IMR-90 (cell line): ENCODE results near the gene RHEX. TPM values are rescaled to one million over a fixed set of nuclear protein-coding genes. Genes with fewer than 3 reads are reported as not detected.

Source experiments
- ATAC-seq: fragments of 200-7000 bp; cut with Tn5 transposase; 2 replicates; pipeline ENCODE4 v1.9.1; 2020; ENCODE audit warnings: low read depth, mild to moderate bottlenecking, moderate library complexity
- BruUV-seq: library from RNA; stranded (reverse); fragments of 400-500 nt; replicated peaks from 2 replicates; lab custom pipeline; 2021; lab: Mats Ljungman, UMichigan
- CTCF ChIA-PET: fragments of 300-600 bp; formaldehyde crosslinking; extraction: SDS; loops from one replicate; lab custom pipeline; 2021; ENCODE audit warnings: antibody characterized with exemption; lab: Yijun Ruan, JAX
- POLR2A ChIA-PET: fragments of 300-600 bp; sonication (Branson Sonifier 250); formaldehyde crosslinking; loops from one replicate; lab custom pipeline; 2022; ENCODE audit warnings: antibody characterized with exemption; ENCODE audit not compliant: unreplicated experiment; lab: Charles Lee
- DNase-seq: peaks from one replicate; pipeline ENCODE4 v3.0.0; 2013
- H2AFZ ChIP-seq: replicated peaks from 2 replicates; pipeline ENCODE3; 2013; ENCODE audit warnings: low read length, mild to moderate bottlenecking; ENCODE audit not compliant: poor library complexity
- H2AK5ac ChIP-seq: 2 replicates; pipeline ENCODE4 v1.6.1; 2013; ENCODE audit warnings: low read depth, low read length, inconsistent platforms
- H2AK9ac ChIP-seq: replicated peaks from 2 replicates; pipeline ENCODE3; 2013; ENCODE audit warnings: mild to moderate bottlenecking, low read depth, low read length, moderate library complexity; ENCODE audit not compliant: poor library complexity
- H2BK120ac ChIP-seq: 2 replicates; pipeline ENCODE4 v1.6.1; 2013; ENCODE audit warnings: low read depth, low read length, inconsistent platforms
- H2BK15ac ChIP-seq: 3 replicates; pipeline ENCODE4 v1.6.1; 2013; ENCODE audit warnings: low read depth, low read length, inconsistent platforms
- H2BK20ac ChIP-seq: 2 replicates; pipeline ENCODE4 v1.6.1; 2013; ENCODE audit warnings: low read depth, mild to moderate bottlenecking, inconsistent platforms, low read length, moderate library complexity
- H2BK5ac ChIP-seq: 2 replicates; pipeline ENCODE4 v1.6.1; 2013; ENCODE audit warnings: mild to moderate bottlenecking, low read depth, low read length, inconsistent platforms; ENCODE audit not compliant: poor library complexity, severe bottlenecking
- H3K14ac ChIP-seq: replicated peaks from 2 replicates; pipeline ENCODE4 v1.6.1; 2013; ENCODE audit warnings: low read depth, low read length, inconsistent platforms
- H3K18ac ChIP-seq: 2 replicates; pipeline ENCODE4 v1.6.1; 2013; ENCODE audit warnings: low read depth, low read length, control low read depth
- H3K23ac ChIP-seq: 2 replicates; pipeline ENCODE4 v1.6.1; 2013; ENCODE audit warnings: low read depth, low read length, inconsistent platforms
- H3K27ac ChIP-seq: 2 replicates; pipeline ENCODE4 v1.5.1; 2013; ENCODE audit warnings: mild to moderate bottlenecking, control low read depth, low read length; ENCODE audit not compliant: insufficient read depth
- H3K27me3 ChIP-seq: 2 replicates; pipeline ENCODE4 v1.6.1; 2013; ENCODE audit warnings: low read length; ENCODE audit not compliant: control insufficient read depth, insufficient read depth
- H3K36me3 ChIP-seq: 2 replicates; pipeline ENCODE4 v1.6.1; 2013; ENCODE audit warnings: low read length, mixed read lengths; ENCODE audit not compliant: control insufficient read depth, insufficient read depth
- H3K4ac ChIP-seq: 2 replicates; pipeline ENCODE4 v1.6.1; 2013; ENCODE audit warnings: low read depth, low read length, inconsistent platforms
- H3K4me1 ChIP-seq: 2 replicates; pipeline ENCODE4 v1.6.1; 2013; ENCODE audit warnings: low read length, mixed read lengths; ENCODE audit not compliant: control insufficient read depth, insufficient read depth
- H3K4me2 ChIP-seq: 2 replicates; pipeline ENCODE4 v1.6.1; 2013; ENCODE audit warnings: low read depth, mild to moderate bottlenecking, control low read depth, low read length, moderate library complexity
- H3K4me3 ChIP-seq: 2 replicates; pipeline ENCODE4 v1.5.1; 2013; ENCODE audit warnings: low read depth, mild to moderate bottlenecking, control low read depth, low read length, moderate library complexity; ENCODE audit not compliant: insufficient read depth
- H3K56ac ChIP-seq: 2 replicates; pipeline ENCODE4 v1.6.1; 2013; ENCODE audit warnings: low read length, inconsistent platforms; ENCODE audit not compliant: insufficient read depth; ENCODE audit errors: extremely low read depth
- H3K79me1 ChIP-seq, 2 experiments: 2 replicates each; pipeline ENCODE4 v1.6.1; 2013; ENCODE audit warnings: low read length in 2 of 2, inconsistent platforms in 1 of 2, low read depth in 1 of 2
- H3K9ac ChIP-seq: 2 replicates; pipeline ENCODE4 v1.6.1; 2013; ENCODE audit warnings: low read depth, low read length, control low read depth
- H3K9me1 ChIP-seq: 2 replicates; pipeline ENCODE4 v1.6.1; 2013; ENCODE audit warnings: low read length, inconsistent platforms; ENCODE audit not compliant: insufficient read depth
- H3K9me3 ChIP-seq: 2 replicates; pipeline ENCODE4 v1.6.1; 2013; ENCODE audit warnings: low read length; ENCODE audit not compliant: control insufficient read depth, insufficient read depth
- H4K20me1 ChIP-seq: 2 replicates; pipeline ENCODE4 v1.6.1; 2013; ENCODE audit warnings: low read length, inconsistent platforms; ENCODE audit not compliant: insufficient read depth
- H4K5ac ChIP-seq: 2 replicates; pipeline ENCODE4 v1.6.1; 2013; ENCODE audit warnings: mild to moderate bottlenecking, low read depth, low read length, control low read depth
- H4K8ac ChIP-seq, 2 experiments: 2 replicates each; pipeline ENCODE4 v1.6.1; 2013; ENCODE audit warnings: low read depth in 2 of 2, low read length in 2 of 2, control low read depth in 1 of 2, inconsistent platforms in 1 of 2
- H4K91ac ChIP-seq: 2 replicates; pipeline ENCODE4 v1.6.1; 2013; ENCODE audit warnings: low read depth, low read length, inconsistent platforms; ENCODE audit not compliant: insufficient read depth
- CEBPB ChIP-seq: IDR thresholded peaks from 2 replicates; pipeline ENCODE4 v1.6.1; 2012; ENCODE audit warnings: low read depth, low read length, improper control_type of control experiment
- FOS ChIP-seq: fragments of 150-350 bp; IDR thresholded peaks from 2 replicates; pipeline ENCODE4 v1.6.1; 2016; ENCODE audit warnings: low read depth, low read length
- MAFK ChIP-seq: IDR thresholded peaks from 2 replicates; pipeline ENCODE4 v1.6.1; 2012; ENCODE audit warnings: low read depth, low read length, improper control_type of control experiment
- NFE2L2 ChIP-seq: fragments of 150-350 bp; IDR thresholded peaks from 2 replicates; pipeline ENCODE4 v1.6.1; 2016; ENCODE audit warnings: low read depth, mild to moderate bottlenecking, low read length
- POLR2A ChIP-seq: IDR thresholded peaks from 2 replicates; pipeline ENCODE4 v1.6.1; 2012; ENCODE audit warnings: mild to moderate bottlenecking, low read depth, low read length
- RAD21 ChIP-seq: IDR thresholded peaks from 2 replicates; pipeline ENCODE4 v1.6.1; 2012; ENCODE audit warnings: low read length, improper control_type of control experiment
- RFX5 ChIP-seq: IDR thresholded peaks from 2 replicates; pipeline ENCODE4 v1.8.0; 2012; ENCODE audit warnings: low read depth, mild to moderate bottlenecking, low read length, moderate library complexity
- WGBS, 2 experiments: methylation state at CpG; one replicate each; pipeline versions ENCODE4 v1.1.5 to v1.1.7; 2013; ENCODE audit warnings: missing lambda C conversion rate in 2 of 2; ENCODE audit not compliant: insufficient read length in 1 of 2; ENCODE audit errors: extremely low coverage in 2 of 2; 5-methylcytosine and 5-hydroxymethylcytosine counted together
- dilution Hi-C: fragments of 300-500 bp; cut with HindIII; formaldehyde crosslinking; loops from one replicate; pipeline ENCODE4 v1.14.3; 2018; ENCODE audit warnings: low sequenced_read_pairs; ENCODE audit not compliant: unreplicated experiment
- in situ Hi-C: fragments of 300-500 bp; cut with MboI; formaldehyde crosslinking; loops from 3 replicates; pipeline ENCODE4 v1.14.3; 2019; ENCODE audit warnings: low sequenced_read_pairs, inconsistent platforms, mixed read lengths
- intact Hi-C: fragments of 100-400 bp; cut with micrococcal nuclease; formaldehyde crosslinking; loops from 2 replicates; pipeline ENCODE4 v1.10.0; 2022
- polyA plus RNA-seq, 3 experiments: library from polyadenylated mRNA; depleted of rRNA; stranded (reverse); fragments of >200 nt; gene quantifications; 2 replicates each; pipeline ENCODE4 v1.2.3, GENCODE V29; 2012; ENCODE audit warnings: low replicate concordance in 1 of 3
- total RNA-seq: library from RNA; depleted of rRNA; stranded (reverse); fragments of >200 nt; gene quantifications from 2 replicates; pipeline ENCODE4 v1.2.3, GENCODE V29; 2012
- TF ChIP-seq, protein P1 (sequence below): fragments of 150-350 bp; IDR thresholded peaks from 2 replicates; pipeline ENCODE4 v1.6.1; 2016; ENCODE audit warnings: low read depth, mild to moderate bottlenecking, low read length, moderate library complexity, borderline replicate concordance

Gene RHEX
- total and polyA plus RNA-seq, 2 of the 4 experiments (the other 2 are of a cell fraction) = not detected

DNA sequence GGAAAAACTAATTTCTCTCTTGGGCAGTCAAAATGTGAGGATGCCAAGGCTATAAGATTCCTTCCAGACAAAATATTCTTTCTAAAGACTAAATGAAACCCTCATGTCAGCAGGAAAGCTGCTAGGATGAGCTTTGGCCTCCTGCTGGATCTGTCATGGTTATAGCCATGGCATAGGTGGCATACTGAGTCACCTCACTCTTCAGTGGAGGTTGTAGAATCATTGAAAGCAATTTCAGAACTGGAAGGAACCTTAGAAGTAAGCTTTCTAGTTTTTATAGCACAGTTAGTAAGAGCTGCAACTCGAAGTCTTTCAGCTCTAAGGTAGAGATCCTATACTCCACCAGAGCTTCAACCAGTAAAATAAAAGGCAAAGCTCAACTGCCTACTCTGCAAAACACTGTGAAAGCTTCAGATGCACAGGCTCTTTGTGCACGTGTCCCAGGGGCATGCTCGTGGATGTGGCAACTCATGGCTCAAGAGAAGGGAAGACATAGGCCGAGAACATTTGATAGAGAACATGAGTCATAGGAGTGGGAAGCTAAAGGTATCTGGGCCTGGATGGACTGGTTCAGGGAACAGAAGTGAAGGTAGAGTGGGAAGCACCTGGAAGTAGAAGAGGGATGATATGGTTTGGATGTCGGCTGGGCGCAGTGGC, 58.4 kb downstream of the RHEX start:
- H3K23ac ChIP-seq = no peak overlapping the region
- no TSS peak for BruUV-seq

More for the DNA sequence above, 58.4 kb downstream of the RHEX start:
- Histone ChIP-seq H3K4me1 (no peaks in the 10 kb centered on the region), H3K56ac (no peak overlapping the region), H3K27me3 (peaks cover 59% of the 10 kb centered on the region), H2AFZ (no peak overlapping the region), H3K27ac (no peak overlapping the region), H3K9ac (no peak overlapping the region), H2BK20ac (no peak overlapping the region), H2BK120ac (no peak overlapping the region), H3K79me1 (no peaks in the 10 kb centered on the region), H3K9me3 (no peaks in the 10 kb centered on the region), H4K20me1 (no peaks in the 10 kb centered on the region), H2BK5ac (no peak overlapping the region), H4K5ac (no peak overlapping the region), H3K9me1 (no peaks in the 10 kb centered on the region), H3K4me2 (no peak overlapping the region), H2AK9ac (no peak overlapping the region), H2BK15ac (no peak overlapping the region), H3K36me3 (no peaks in the 10 kb centered on the region), H3K14ac (no peak overlapping the region), H4K8ac (no peak overlapping the region), H3K4ac (no peak overlapping the region), H3K4me3 (no peak overlapping the region), H4K91ac (no peak overlapping the region), H2AK5ac (no peak overlapping the region), H3K18ac (no peak overlapping the region)
- POLR2A ChIA-PET = no interaction called here
- CTCF ChIA-PET = interaction anchor here (2.5 kb wide), 1 partner anchor 127 kb away, joined by 7 read pairs; no protein-coding TSS in a partner anchor
- in situ Hi-C loops = loop anchor here (25.0 kb wide), 1 partner anchor 449 kb away; no protein-coding TSS in a partner anchor
- ATAC-seq = no peak
- TF ChIP-seq FOS = no peak
- TF ChIP-seq POLR2A = no peak
- no peak for TF ChIP-seq CEBPB
- TF ChIP-seq RFX5 = no peak
- no peak for TF ChIP-seq MAFK
- TF ChIP-seq RAD21 = no peak
- no peak for TF ChIP-seq NFE2L2
- TF ChIP-seq, protein P1, sequence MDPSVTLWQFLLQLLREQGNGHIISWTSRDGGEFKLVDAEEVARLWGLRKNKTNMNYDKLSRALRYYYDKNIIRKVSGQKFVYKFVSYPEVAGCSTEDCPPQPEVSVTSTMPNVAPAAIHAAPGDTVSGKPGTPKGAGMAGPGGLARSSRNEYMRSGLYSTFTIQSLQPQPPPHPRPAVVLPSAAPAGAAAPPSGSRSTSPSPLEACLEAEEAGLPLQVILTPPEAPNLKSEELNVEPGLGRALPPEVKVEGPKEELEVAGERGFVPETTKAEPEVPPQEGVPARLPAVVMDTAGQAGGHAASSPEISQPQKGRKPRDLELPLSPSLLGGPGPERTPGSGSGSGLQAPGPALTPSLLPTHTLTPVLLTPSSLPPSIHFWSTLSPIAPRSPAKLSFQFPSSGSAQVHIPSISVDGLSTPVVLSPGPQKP = no peak
- WGBS, 2 experiments = 56% methylated on average over 2 of the region's 6 CpGs; no CpG with 5 or more reads in 1 of the 2 experiments
- intact Hi-C loops = no loop called here
- dilution Hi-C loops = no loop called here
- DNase-seq = no peak
